CD4-positive, alpha-beta T cell treated with Interleukin-6 for 4 hours (primary cell): ENCODE data around the gene ANKRD13D.
A peak's percentile ranks its signal among the peaks of the same experiment; 100 is the strongest.

ENCODE experiments used
- DNase-seq: peaks from one replicate; pipeline ENCODE4 v3.0.0-alpha.2; 2020; ENCODE audit warnings: mixed read lengths

Gene ANKRD13D

DNA sequence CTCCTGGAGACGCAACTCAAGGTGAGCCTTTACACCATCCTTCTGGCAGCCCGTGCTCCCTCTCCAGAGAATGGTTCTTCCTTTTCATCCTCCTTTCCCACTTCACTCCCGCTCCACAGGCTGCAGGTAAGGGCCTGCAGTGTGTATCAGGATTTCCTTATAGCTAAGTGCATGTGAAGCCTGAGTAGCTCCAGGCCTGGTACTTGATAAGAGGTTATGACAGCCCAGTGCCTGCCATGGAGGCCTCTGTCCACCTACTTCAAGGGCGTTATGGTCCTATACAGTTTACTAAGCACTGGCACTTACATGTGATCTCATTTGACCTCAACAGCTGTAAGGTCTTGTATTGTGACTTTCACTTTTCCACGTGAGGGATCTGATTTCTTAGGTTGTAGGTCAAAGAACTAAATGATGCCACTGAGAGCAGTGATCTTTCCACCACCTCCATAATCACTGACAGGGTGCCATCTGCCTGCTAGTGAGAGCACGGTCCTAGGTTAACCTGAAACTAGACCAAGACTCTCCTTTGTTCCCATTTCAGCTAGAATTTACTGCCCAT, 32.3 kb downstream of the ANKRD13D start:
- no peak for DNase-seq

DNA sequence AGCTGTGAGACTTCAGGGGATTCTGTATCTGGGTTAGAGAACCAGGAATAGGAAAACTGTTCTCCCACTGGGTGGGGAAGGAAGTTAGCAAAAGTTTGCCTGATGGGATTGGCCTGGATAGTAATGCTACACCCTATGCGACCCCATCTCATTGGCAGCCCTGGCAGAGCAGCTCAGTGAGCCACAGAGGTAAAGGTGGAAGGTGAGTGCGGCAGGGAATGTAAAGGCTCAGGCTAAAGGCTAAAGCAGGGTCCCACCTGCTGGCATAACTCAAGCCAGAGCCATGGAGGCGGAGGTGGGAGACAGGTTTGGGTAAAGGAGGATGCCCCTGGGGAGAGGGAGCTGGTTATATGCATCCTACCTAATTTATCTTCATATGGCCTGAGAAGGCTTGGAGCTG, 32.9 kb downstream of the ANKRD13D start:
- no peak for DNase-seq

DNA sequence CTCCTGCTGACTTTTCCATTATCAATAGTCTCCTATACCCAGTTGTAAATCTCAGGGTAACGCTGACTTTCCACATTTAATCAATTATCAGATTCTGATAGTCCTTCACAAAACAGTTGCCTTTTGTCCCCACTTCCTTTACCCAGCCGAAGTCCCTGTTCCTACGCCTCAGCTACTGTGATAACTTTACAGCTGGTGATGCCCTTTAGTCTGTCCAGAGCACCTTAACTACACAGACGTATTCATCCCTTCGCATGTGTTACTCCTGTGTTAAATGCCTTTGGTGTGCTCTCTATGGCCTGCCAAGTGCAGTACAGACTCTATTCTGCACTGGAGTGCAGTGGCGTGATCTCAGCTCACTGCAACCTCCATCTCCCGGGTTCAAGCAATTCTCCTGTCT, 34.4 kb downstream of the ANKRD13D start:
- DNase-seq: no peak

DNA sequence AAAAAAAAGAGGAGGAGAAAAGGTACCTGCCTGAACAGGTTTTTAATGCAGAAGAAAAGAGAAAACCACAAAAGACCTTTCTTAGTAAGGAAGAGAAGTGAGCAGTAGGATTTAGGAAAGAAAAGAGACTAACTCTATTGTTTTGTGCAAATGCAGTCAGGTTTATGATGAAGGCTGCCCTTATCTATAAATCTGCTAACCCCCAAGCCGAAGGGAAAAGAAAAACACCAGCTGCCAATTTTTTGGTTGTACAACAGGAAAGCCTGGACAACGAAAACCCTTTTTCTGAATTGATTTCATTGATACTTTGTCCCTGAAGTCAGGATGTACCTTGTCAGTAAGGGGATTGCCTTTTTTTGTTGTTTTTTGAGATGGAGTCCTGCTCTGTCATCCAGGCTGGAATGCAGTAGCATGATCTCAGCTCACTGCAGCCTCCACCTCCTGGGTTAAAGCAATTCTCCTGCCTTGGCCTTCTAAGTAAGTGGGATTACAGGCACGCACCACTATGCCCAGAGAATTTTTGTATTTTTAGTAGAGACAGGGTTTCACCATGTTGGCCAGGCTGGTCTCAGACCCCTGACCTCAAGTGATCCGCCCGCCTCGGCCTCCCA, 43.1 kb downstream of the ANKRD13D start:
- DNase-seq: no peak

DNA sequence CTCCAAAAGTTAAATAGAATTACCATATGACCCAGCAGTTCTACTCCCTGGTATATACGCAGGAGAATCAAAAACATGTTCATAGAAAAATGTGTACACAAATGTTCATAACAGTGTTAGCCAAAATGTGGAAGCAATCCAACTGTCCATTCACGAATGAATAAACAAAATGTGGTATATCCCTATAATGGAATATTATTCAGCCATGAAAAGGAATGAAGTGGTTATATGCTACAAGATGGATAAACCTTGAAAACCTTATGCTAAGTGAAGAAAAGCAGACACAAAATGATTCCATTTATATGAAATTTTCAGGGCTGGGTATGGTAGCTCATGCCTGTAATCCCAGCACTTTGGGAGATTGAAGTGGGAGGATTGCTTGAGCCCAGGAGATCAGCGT, 48.2 kb downstream of the ANKRD13D start:
- DNase-seq: no peak

DNA sequence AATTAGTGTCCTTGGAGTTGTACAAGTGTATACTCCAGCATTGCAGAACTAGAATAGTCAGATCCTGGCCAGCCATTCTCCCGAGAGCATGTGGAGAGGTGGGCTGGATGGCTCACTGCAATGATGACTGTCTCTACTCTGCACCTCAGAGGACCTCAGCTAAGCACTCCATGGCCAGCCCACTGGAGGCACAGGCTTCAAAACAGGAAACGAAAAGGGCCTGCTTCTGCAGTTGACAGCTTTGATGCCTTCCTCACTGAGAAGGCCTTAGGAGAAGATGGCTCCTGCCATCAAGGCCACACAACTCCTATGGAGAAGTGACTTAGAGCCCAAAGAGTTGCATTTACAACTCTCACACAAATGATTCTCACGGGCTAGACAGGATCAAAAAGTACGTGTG, 55.2 kb downstream of the ANKRD13D start:
- peak; percentile 64 for DNase-seq

DNA sequence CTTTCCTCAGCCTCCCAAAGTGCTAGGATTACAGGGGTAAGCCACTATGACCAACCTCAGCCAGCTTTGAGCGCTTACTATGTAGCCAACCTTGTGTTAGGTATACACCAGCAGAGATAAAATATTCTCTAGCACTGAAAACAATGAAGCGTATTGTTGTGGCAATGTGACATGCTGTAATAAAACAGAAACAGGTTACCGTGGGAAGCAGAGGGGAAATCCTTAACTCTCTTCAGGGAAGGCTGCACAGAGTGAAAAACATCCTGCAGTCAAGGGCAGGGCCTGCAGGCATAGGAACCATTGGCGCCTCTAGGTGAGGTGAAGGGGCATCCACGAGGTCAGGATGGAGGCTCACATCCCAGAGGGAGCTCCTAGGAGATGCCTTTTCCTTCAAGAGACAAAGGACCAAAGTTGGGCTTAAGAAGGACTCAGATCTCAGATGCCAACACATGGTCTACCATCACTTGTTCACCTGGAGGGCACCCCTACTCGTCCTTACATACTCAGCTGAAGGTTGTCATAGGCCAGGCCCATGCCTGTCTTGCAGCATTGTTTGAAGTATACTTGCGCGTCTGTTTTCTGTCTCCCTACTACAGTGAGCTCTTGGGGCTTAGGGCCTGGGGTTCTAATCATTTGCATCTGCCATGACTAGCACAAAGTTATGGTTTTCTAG, 56.3 kb downstream of the ANKRD13D start:
- no peak for DNase-seq

DNA sequence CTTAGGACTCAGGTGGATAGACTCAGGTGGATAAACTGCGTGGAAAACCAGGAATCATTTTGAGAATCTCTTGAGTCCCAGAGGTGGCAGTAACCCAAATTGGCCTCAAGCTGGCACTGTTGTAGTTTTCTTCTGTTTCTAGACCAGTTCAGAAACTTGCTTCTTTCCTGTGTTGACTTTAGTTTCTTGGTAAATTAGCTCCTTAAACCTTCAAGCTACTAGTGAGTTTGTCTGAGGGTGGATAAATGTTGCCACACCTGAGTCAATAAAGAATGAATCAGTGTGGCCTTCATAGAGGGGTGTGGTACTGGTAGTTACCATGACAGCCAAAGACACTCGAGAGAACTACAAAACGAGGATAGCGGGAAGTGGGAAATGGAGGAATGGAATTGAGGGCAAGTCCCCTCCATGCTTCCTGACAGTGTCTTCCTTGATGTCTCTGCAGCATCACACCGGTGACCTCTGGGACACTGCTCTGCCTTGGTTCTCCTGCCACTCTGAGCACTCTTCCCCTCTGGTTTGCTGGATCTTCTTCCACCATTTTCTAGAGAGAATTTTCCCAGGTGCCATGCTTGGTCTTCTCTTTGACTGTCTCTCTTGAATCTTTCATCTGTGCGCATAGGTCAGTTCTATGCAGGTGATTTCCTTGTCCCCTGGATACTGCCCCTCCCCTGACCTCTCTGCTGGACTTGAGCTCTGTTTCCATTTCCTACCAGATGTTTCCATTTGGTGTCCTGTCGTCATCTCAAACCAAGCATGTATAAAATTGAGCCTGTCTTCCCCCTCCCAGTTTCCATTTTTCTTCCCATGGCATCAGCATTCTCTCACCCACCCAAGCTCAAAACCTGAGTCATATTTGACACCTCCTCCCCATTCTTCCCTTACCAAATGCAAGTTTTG, 57.1 kb downstream of the ANKRD13D start:
- peak; percentile 40 for DNase-seq

DNA sequence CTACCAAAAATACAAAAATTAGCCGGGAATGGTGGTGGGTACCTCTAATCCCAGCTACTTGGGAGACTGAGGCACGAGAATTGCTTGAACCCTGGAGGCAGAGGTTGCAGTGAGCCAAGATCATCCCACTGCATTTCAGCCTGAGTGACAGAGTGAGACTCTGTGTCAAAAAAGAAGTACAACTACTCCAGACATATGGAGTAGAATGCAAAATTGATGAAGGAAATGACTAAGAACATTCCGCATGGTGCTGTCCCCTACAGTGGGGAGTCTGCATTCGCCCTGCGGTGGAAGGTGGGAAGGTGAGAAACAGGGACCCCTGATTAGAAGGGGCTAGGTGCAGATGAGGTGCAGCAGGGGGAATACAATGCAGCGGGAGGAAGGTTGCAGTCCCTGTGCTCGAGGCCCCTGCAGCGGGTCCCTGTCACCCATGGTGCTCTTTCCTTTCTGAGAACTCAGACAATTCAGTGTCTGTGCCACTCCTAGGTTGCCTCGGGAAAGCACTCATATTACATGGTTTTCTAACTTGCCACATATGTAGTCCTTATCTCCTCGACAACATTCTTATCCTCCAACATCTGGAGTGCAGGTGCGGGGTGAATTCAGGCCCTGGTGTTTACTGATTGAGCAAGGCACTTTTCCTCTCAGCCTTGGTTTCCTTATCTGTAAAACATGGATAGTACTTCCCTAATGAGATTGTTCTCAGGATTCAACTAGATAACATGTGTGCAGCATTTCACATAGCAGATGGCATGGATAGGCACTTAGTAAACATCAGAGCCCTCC, 59.1 kb downstream of the ANKRD13D start:
- DNase-seq: no peak

DNA sequence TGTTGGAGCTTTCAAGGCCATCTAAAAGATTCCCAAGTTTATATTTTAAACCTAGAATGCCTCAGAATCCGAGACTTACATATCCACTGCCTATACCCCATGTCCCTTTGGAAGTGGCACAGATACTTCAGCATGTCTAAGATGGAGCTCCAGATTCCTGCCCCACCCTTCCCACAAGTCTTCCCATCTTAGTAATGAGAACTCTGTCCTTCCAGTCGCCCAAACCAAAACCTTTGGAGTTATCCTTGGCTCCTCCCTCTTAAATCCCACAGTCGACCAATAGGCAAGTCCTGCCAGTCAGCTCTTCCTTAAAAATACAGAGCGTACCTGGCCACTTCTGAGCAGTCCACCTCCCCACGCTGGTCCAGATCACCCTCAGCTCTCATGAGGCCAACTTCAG, 59.9 kb downstream of the ANKRD13D start:
- no peak for DNase-seq

DNA sequence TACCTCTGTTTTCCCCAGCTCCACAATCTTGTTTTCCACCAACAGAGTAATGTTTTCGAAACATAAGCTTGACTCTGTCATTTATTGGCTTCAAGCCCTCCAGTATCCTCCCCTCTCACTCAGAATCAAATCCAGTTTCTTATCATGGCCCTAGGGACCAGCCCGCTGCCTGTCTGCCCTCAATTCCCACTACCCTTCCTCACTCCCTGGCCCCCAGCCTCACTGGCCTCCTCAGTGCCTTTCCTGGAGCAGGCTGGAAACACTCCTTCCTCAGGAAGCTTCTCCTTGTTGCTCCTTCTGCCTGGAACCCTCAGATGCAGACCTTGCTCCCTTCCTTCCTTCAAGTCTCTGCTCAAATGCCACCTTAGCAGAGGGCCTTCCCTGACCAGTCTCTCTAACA, 60.4 kb downstream of the ANKRD13D start:
- DNase-seq: no peak

DNA sequence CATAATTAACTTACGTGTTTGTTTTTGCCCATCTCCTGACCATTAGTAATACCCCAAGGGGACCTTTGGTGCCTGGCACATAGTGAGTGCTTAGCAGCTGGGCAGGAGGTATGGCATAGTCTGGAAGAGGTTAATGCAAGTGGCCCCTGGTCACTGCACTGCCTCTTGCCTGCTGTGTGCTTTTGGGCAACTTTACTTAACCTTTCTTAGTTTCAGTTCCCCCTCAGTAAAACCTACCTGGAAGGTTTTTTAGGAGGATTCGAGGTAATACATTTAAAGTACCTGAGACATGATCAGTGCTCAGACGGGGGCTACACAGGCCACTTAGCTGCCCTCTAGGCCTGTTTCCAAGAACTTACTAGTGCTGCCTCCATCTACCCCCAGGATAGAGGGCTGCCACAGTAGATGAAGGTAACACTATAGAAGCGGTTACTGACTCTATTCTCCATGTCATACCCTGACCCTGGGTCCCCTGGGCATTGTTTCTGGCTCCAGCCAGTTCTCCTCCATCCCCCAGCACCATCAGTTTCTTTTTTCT, 60.9 kb downstream of the ANKRD13D start:
- DNase-seq: no peak

DNA sequence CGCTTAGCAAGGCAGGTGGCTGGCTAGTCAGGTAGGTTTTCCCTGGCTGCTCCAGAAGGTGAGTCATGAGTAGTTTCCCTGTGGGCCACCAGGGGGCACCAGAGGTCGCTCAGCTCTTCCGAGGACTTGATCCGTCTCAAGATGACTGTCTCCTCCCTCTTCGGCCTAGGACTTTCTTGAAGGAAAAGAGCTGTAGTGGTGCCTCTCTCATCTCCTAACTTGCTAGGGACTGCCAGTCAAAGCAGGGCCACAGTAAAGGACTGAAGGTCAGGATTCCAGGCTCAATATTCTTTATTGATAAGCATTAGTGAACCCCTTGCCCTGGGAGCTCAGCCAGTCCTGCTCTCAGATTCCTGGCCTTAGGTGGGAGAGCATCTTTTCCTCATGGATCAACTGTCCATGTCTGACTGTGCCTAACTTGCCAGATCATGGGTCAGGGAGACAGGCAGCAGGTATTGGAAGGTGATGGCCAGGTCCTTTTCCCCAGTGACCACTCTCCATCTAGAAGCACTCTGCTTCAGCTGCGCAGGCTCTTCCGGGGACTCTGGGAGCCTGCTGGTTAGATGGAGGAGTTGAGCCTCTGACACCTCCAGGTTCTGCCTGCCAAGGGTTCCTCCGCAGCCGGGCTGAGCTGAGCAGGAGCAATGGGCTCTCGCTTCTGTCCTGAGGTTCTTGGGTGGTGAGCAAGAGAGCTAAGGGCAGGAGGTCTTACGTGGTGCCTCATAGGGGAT, 62.3 kb downstream of the ANKRD13D start:
- DNase-seq: peak; percentile 83
